ENCODE data around the gene ANGPTL3. TPM values are rescaled to one million over a fixed set of nuclear protein-coding genes. Genes with fewer than 3 reads are reported as not detected.
A peak's percentile ranks its signal among the peaks of the same experiment; 100 is the strongest.

The ANGPTL3 gene
- total and polyA plus RNA-seq, 7 donors: not detected

DNA sequence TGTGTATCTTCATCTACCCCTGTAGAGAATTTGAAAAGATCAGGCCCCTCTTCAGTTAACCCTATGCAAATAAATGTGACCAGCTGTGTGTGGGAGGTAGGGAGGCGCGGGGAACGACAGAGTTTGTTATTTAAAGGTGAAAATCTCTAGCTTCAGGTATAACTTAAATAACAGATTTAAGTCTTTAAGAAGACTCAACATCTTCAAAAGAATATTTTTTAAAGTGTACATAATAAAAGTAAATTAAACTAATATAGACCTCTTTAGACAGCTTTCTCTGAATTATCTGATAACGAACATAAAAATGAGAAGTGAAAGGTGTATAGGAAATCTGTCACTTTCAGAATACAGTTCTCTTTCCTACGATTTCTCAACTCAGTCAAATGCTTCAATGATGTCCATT, 16.0 kb downstream of the ANGPTL3 start:
- H3K4me3 ChIP-seq: no peak overlapping the region
- ATAC-seq (no peak), DNase-seq (no peak)
- 88% methylated on average over 5 of the region's 5 CpGs for WGBS, 3 donors
- peaks cover 0 to 19% of the 10 kb centered on the region in 2 donors for H3K36me3 ChIP-seq (ENCODE audit: insufficient read depth in 1 of 2, low read depth in 1 of 2)
- H3K9me3 ChIP-seq: no peaks in the 10 kb centered on the region
- H3K27me3 ChIP-seq (ENCODE audit: insufficient read depth in 3 of 3, low read length in 2 of 3): no peaks in the 10 kb centered on the region
- no peaks in the 10 kb centered on the region for H3K4me1 ChIP-seq
- no peak overlapping the region for H3K27ac ChIP-seq
- TF ChIP-seq, protein P1, sequence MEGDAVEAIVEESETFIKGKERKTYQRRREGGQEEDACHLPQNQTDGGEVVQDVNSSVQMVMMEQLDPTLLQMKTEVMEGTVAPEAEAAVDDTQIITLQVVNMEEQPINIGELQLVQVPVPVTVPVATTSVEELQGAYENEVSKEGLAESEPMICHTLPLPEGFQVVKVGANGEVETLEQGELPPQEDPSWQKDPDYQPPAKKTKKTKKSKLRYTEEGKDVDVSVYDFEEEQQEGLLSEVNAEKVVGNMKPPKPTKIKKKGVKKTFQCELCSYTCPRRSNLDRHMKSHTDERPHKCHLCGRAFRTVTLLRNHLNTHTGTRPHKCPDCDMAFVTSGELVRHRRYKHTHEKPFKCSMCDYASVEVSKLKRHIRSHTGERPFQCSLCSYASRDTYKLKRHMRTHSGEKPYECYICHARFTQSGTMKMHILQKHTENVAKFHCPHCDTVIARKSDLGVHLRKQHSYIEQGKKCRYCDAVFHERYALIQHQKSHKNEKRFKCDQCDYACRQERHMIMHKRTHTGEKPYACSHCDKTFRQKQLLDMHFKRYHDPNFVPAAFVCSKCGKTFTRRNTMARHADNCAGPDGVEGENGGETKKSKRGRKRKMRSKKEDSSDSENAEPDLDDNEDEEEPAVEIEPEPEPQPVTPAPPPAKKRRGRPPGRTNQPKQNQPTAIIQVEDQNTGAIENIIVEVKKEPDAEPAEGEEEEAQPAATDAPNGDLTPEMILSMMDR (IDR thresholded peaks at IDR 0.05): no peak
- intact Hi-C loops (cut with DNase I): no loop called here

DNA sequence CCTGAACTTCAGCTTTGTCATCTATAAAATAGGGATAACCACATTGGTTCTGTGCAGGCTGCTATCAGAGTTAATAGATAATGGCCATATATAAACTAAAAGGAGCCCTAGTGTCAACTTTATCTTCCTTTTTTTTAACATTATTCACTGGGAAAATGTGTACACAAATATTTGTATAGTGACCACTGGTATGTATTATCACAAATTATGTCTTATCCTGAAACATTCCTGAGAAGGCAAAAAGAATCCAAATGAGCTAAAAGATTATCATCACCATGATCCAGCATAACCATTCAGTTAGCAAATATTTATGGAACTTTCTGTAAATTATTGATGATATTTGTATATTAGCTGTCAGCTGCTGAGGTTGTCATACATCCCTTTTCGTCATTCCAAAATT, 16.6 kb downstream of the ANGPTL3 start:
- DNase-seq: no peak
- ATAC-seq: no peak
- 94 to 98% (median 97%) methylated on average over 1 of the region's 1 CpG for WGBS, 3 donors

DNA sequence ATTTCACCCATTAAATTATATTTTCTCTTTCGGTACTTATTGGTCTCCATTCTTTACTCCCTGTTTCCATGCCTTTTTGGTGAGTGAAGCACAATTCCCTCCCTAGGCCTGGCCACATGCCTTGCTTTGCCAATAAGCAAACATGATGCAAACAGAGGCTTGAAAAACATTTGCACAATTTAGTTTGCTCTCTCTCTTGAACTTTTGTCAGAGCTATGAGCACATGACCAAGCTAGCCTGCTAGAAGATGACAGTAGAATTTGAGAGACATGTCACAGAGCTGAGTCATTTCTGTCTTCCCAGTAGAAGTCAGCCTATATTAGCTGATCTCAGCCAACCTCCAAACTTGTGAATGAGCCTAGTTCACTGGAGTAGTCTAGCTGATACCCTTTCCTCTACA, 24.6 kb downstream of the ANGPTL3 start:
- TF ChIP-seq, protein P1 (IDR thresholded peaks at IDR 0.05): no peak

More for the DNA sequence above, 16.6 kb downstream of the ANGPTL3 start:
- Histone ChIP-seq H3K4me3 (no peak overlapping the region), H3K36me3 (ENCODE audit: insufficient read depth in 1 of 2, low read depth in 1 of 2) (peaks cover 0 to 25% of the 10 kb centered on the region in 2 donors), H3K9me3 (no peaks in the 10 kb centered on the region), H3K27ac (no peak overlapping the region), H3K4me1 (no peaks in the 10 kb centered on the region), H3K27me3 (ENCODE audit: insufficient read depth in 3 of 3, low read length in 2 of 3) (no peaks in the 10 kb centered on the region)
- TF ChIP-seq, protein P1 (IDR thresholded peaks at IDR 0.05): no peak
- intact Hi-C loops (cut with DNase I): no loop called here

DNA sequence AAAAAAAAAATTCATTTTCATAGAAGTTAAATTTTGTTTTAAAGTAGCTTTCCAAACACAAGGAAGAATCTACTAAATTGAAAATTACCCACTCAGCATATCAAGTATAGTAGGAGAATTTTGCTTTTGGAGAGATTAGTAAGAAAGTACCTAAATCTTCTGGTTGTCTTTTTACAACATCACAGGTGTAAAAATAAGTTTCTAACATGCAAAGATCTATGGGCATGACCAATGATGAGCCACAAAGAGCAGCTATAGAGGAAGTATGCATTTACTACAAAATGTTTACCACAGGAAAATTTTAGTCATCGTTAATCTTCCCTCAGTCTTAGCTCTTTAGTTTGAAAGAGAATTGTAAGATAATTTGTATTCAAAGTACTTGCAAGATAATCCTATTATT, 28.1 kb downstream of the ANGPTL3 start:
- DNase-seq (no peak), ATAC-seq (no peak)
- H3K36me3 ChIP-seq (ENCODE audit: insufficient read depth in 1 of 2, low read depth in 1 of 2): peaks cover 0 to 6% of the 10 kb centered on the region in 2 donors
- no peak overlapping the region for H3K4me3 ChIP-seq
- H3K9me3 ChIP-seq: no peaks in the 10 kb centered on the region
- TF ChIP-seq, protein P1 (IDR thresholded peaks at IDR 0.05): no peak
- WGBS, 3 donors: 90 to 95% (median 95%) methylated on average over 1 of the region's 1 CpG
- no peak overlapping the region for H3K27ac ChIP-seq
- H3K4me1 ChIP-seq: no peaks in the 10 kb centered on the region
- intact Hi-C loops (cut with DNase I): no loop called here
- no peaks in the 10 kb centered on the region for H3K27me3 ChIP-seq (ENCODE audit: insufficient read depth in 3 of 3, low read length in 2 of 3)

More for the DNA sequence above, 24.6 kb downstream of the ANGPTL3 start:
- no peak overlapping the region for H3K27ac ChIP-seq
- peak; percentile 79 to 91 (median 80) for ATAC-seq
- no peaks in the 10 kb centered on the region for H3K27me3 ChIP-seq (ENCODE audit: insufficient read depth in 3 of 3, low read length in 2 of 3)
- peak in 1 of 2 donors; percentile 20 for DNase-seq
- intact Hi-C loops (cut with DNase I): no loop called here
- no peak overlapping the region for H3K4me3 ChIP-seq
- no peaks in the 10 kb centered on the region for H3K9me3 ChIP-seq
- H3K36me3 ChIP-seq (ENCODE audit: insufficient read depth in 1 of 2, low read depth in 1 of 2): peaks cover 0 to 24% of the 10 kb centered on the region in 2 donors
- WGBS, 3 donors: 93 to 100% (median 98%) methylated on average over 1 of the region's 1 CpG
- no peaks in the 10 kb centered on the region for H3K4me1 ChIP-seq

DNA sequence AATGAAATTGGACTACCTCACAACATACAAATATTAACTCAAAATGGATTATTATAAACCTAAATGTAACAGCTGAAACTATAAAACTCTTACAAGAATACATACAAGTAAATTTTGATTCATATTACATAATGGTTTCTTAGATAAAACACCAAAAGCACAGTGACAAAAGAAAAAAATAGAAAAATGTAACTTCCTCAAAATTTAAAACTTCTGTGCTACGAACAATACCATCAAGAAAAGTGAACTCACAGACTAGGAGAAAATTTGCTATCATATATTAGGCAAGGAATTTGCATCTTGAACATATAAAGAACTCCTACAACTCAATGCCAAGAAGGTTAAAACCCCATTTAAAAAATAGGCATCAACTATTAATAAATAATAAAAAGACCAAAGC, 31.2 kb downstream of the ANGPTL3 start:
- DNase-seq (no peak), ATAC-seq (no peak)
- 91 to 94% (median 92%) methylated on average over 1 of the region's 1 CpG for WGBS, 3 donors
- no peak overlapping the region for H3K4me3 ChIP-seq
- no peaks in the 10 kb centered on the region for H3K9me3 ChIP-seq
- intact Hi-C loops (cut with DNase I): no loop called here
- peaks cover 0 to 35% of the 10 kb centered on the region in 2 donors for H3K36me3 ChIP-seq (ENCODE audit: insufficient read depth in 1 of 2, low read depth in 1 of 2)
- H3K27me3 ChIP-seq (ENCODE audit: insufficient read depth in 3 of 3, low read length in 2 of 3): no peaks in the 10 kb centered on the region
- TF ChIP-seq, protein P1 (IDR thresholded peaks at IDR 0.05): no peak
- no peak overlapping the region for H3K27ac ChIP-seq
- no peaks in the 10 kb centered on the region for H3K4me1 ChIP-seq

All from psoas muscle (tissue), 8 donors.